Measurements from ENCODE around the gene TIGD1.

DNA sequence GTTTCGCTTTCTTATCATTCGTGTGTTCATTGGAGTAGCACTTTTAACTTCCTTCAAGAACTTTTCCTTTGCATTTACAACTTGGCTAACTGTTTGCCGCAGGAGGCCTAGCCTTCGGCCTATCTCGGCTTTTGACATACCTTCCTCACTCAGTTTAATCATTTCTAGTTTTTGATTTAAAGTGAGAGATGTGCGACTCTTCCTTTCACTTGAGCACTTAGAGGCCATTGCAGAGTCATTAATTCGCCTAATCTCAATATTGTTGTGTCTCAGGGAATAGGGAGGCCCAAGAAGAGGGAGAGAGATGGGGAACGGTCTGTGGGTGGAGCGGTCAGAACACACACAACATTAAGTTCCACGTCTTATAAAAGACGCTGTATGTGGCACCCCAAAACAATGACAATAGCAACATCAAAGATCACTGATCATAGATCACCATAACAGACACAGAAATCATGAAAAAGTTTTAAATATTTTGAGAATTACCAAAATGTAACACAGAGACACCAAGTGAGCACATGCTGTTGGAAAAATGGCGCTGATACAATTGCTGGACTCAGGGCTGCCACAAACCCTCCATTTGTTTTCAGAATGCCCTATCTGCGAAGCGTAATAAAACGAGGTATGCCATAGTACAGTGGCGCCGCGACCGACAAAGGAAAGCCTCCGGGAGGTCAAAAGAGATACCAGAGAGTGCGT is 553 bp downstream of the TIGD1 start:
- no peak for TF ChIP-seq EZH2 (IDR thresholded peaks at IDR 0.05; ENCODE audit: borderline replicate concordance, low read depth, low read length, poor library complexity, severe bottlenecking)
- TF ChIP-seq, protein P1, sequence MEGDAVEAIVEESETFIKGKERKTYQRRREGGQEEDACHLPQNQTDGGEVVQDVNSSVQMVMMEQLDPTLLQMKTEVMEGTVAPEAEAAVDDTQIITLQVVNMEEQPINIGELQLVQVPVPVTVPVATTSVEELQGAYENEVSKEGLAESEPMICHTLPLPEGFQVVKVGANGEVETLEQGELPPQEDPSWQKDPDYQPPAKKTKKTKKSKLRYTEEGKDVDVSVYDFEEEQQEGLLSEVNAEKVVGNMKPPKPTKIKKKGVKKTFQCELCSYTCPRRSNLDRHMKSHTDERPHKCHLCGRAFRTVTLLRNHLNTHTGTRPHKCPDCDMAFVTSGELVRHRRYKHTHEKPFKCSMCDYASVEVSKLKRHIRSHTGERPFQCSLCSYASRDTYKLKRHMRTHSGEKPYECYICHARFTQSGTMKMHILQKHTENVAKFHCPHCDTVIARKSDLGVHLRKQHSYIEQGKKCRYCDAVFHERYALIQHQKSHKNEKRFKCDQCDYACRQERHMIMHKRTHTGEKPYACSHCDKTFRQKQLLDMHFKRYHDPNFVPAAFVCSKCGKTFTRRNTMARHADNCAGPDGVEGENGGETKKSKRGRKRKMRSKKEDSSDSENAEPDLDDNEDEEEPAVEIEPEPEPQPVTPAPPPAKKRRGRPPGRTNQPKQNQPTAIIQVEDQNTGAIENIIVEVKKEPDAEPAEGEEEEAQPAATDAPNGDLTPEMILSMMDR (conservative IDR thresholded peaks at IDR 0.05; ENCODE audit: low read depth, low read length) = no peak
